ENCODE data around the gene MAP2.

DNA sequence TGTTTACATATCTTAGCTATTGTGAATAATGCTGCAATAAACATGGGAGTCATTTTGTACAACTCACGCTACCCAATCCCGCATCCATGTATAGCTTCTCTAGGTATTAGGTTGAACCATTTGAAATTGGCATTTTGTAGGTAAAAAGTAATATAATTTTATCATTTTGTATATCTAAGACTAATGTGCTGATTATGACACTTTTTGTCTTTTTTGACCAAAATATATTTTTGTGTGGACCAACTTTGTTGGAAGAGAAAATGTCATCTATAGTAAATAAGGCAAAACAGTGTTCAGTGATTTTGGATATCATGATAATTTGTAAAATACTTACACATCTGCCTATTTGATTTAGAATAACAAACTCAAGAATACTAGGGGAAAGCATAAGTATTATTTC, 150.7 kb downstream of the MAP2 start:
- TF ChIP-seq, protein P1, sequence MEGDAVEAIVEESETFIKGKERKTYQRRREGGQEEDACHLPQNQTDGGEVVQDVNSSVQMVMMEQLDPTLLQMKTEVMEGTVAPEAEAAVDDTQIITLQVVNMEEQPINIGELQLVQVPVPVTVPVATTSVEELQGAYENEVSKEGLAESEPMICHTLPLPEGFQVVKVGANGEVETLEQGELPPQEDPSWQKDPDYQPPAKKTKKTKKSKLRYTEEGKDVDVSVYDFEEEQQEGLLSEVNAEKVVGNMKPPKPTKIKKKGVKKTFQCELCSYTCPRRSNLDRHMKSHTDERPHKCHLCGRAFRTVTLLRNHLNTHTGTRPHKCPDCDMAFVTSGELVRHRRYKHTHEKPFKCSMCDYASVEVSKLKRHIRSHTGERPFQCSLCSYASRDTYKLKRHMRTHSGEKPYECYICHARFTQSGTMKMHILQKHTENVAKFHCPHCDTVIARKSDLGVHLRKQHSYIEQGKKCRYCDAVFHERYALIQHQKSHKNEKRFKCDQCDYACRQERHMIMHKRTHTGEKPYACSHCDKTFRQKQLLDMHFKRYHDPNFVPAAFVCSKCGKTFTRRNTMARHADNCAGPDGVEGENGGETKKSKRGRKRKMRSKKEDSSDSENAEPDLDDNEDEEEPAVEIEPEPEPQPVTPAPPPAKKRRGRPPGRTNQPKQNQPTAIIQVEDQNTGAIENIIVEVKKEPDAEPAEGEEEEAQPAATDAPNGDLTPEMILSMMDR (conservative IDR thresholded peaks at IDR 0.05 in 1 of 2, IDR thresholded peaks at IDR 0.05 in 1 of 2; ENCODE audit: low read depth in 1 of 2, low read length in 2 of 2) = no peak
- no peak for TF ChIP-seq EZH2 (IDR thresholded peaks at IDR 0.05; ENCODE audit: low read length, missing control alignments)
